ENCODE measurements around the gene CST9L. TPM values are rescaled to one million over a fixed set of nuclear protein-coding genes. Genes with fewer than 3 reads are reported as not detected.

Gene CST9L
- polyA plus RNA-seq, 4 donors = not detected

- no peak for DNase-seq (ENCODE audit: low read depth in 4 of 4, low spot score in 3 of 4)
These were observed 52.9 kb downstream of the CST9L start for GRCh38 chr20:23515250-23515939.

- no peak for DNase-seq (ENCODE audit: low read depth in 4 of 4, low spot score in 3 of 4)
These were observed 53.4 kb downstream of the CST9L start for GRCh38 chr20:23514848-23515247.

Other genes starting within 250 kb of the CST9L start
- gene NXT1, start 217.7 kb downstream of the CST9L start, polyA plus RNA-seq (ENCODE audit: insufficient read length in 4 of 4) = 10 to 100 TPM; 17.1 to 23.8 (median 22.0) TPM
- gene GZF1, start 206.3 kb downstream of the CST9L start, polyA plus RNA-seq (ENCODE audit: insufficient read length in 4 of 4) = 10 to 100 TPM; 16.0 to 18.4 (median 16.2) TPM
- gene NAPB, start 147.0 kb downstream of the CST9L start, polyA plus RNA-seq (ENCODE audit: insufficient read length in 4 of 4) = 10 to 100 TPM; 15.0 to 22.3 (median 18.7) TPM
- under 1 TPM in 1 of 4 donors, not detected in 3; 0.10 TPM for gene CSTL1, start 128.8 kb downstream of the CST9L start, polyA plus RNA-seq (ENCODE audit: insufficient read length in 4 of 4)
- gene CST11, start 115.6 kb downstream of the CST9L start, polyA plus RNA-seq (ENCODE audit: insufficient read length in 4 of 4) = not detected
- not detected for gene CST8, start 77.4 kb downstream of the CST9L start, polyA plus RNA-seq (ENCODE audit: insufficient read length in 4 of 4)
- gene CST9, start 37.4 kb upstream of the CST9L start, polyA plus RNA-seq (ENCODE audit: insufficient read length in 4 of 4) = under 1 TPM in 2 of 4 donors, not detected in 2; 0.05 to 0.17 TPM
- 100 to 1,000 TPM; 137 to 206 (median 155) TPM for gene CST3, start 69.5 kb upstream of the CST9L start, polyA plus RNA-seq (ENCODE audit: insufficient read length in 4 of 4)
- gene CST4, start 120.6 kb upstream of the CST9L start, polyA plus RNA-seq (ENCODE audit: insufficient read length in 4 of 4) = not detected
- under 1 TPM in 2 of 4 donors, not detected in 2; 0.27 TPM for gene CST1, start 182.5 kb upstream of the CST9L start, polyA plus RNA-seq (ENCODE audit: insufficient read length in 4 of 4)

Data from right renal pelvis (tissue), 4 donors.